K562 (cell line): Measurements from ENCODE around the gene ANKRD23. TPM values are rescaled to one million over a fixed set of nuclear protein-coding genes. Genes with fewer than 3 reads are reported as not detected.
A peak's percentile ranks its signal among the peaks of the same experiment; 100 is the strongest.

Experiments used
- CBFB ChIP-seq: sonication (generic); formaldehyde crosslinking; IDR thresholded peaks from 2 replicates; pipeline ENCODE4 v1.4.0; 2020; ENCODE audit warnings: mild to moderate bottlenecking, missing genetic modification reagents
- CC2D1A ChIP-seq: fragments of 450-650 bp; IDR thresholded peaks from 2 replicates; pipeline ENCODE4 v1.6.1; 2017; ENCODE audit warnings: mild to moderate bottlenecking
- CREBBP ChIP-seq: IDR thresholded peaks from one replicate; pipeline ENCODE4 v1.6.1; 2012; ENCODE audit warnings: low read depth, mild to moderate bottlenecking, control low read depth, inconsistent platforms, low read length
- DLX4 ChIP-seq: fragments of 250-450 bp; sonication (Bioruptor Pico); IDR thresholded peaks from 2 replicates; pipeline ENCODE4 v1.6.1; 2021; ENCODE audit warnings: mild to moderate bottlenecking
- E2F3 ChIP-seq: fragments of 250-450 bp; sonication (Bioruptor Pico); IDR thresholded peaks from 2 replicates; pipeline ENCODE4 v1.4.0; 2020; ENCODE audit warnings: mild to moderate bottlenecking
- ETV1 ChIP-seq: fragments of 450-650 bp; conservative IDR thresholded peaks from 2 replicates; pipeline ENCODE4 v1.6.1; 2016; ENCODE audit warnings: missing genetic modification characterization, control low read depth, low read depth, missing compliant biosample characterization
- FOXP1 ChIP-seq: sonication (generic); formaldehyde crosslinking; IDR thresholded peaks from 2 replicates; pipeline ENCODE4 v1.8.0; 2022; ENCODE audit warnings: mild to moderate bottlenecking, missing genetic modification reagents
- HEY1 ChIP-seq: fragments of 250-450 bp; sonication (Bioruptor Pico); IDR thresholded peaks from 2 replicates; pipeline ENCODE4 v1.5.0; 2020; ENCODE audit warnings: mild to moderate bottlenecking, moderate library complexity, borderline replicate concordance
- IFI16 ChIP-seq: fragments of 250-450 bp; sonication (Bioruptor Pico); IDR thresholded peaks from 2 replicates; pipeline ENCODE4 v2.1.2; 2022; ENCODE audit warnings: mild to moderate bottlenecking, inconsistent platforms
- NFE2 ChIP-seq: IDR thresholded peaks from 2 replicates; pipeline ENCODE4 v1.6.1; 2014; ENCODE audit warnings: antibody characterized with exemption, low read depth
- PCBP2 ChIP-seq: fragments of 200-400 bp; formaldehyde crosslinking; IDR thresholded peaks from 2 replicates; pipeline ENCODE4 v1.6.1; 2018; ENCODE audit warnings: low read length, low read depth, mild to moderate bottlenecking, moderate library complexity; ENCODE audit not compliant: poor library complexity, severe bottlenecking
- PHF8 ChIP-seq: fragments of 200-600 bp; sonication (generic); IDR thresholded peaks from 2 replicates; pipeline ENCODE4 v1.6.1; 2012; ENCODE audit warnings: mixed run types, mild to moderate bottlenecking, inconsistent platforms, low read length, moderate library complexity, borderline replicate concordance
- SFPQ ChIP-seq: fragments of 200-400 bp; formaldehyde crosslinking; IDR thresholded peaks from 2 replicates; pipeline ENCODE4 v1.6.1; 2017; ENCODE audit warnings: mild to moderate bottlenecking, low read depth, low read length, moderate library complexity
- SRF ChIP-seq, 2 experiments: fragments of 250-450, 450-650 bp in 1 of 2; sonication (Bioruptor Pico) in 1 of 2; sonication (generic) in 1 of 2; formaldehyde crosslinking; IDR thresholded peaks; 2 replicates each; pipeline versions ENCODE4 v1.5.0 to v1.5.1; 2020 to 2022; ENCODE audit warnings: mild to moderate bottlenecking in 1 of 2, missing genetic modification reagents in 1 of 2
- ZFX ChIP-seq: sonication (generic); formaldehyde crosslinking; IDR thresholded peaks from 2 replicates; pipeline ENCODE4 v1.8.0; 2022; ENCODE audit warnings: mild to moderate bottlenecking, missing genetic modification reagents, moderate library complexity
- ZNF174 ChIP-seq: fragments of 250-450 bp; sonication (Bioruptor Pico); IDR thresholded peaks from 2 replicates; pipeline ENCODE4 v1.4.0; 2020; ENCODE audit warnings: mild to moderate bottlenecking
- ZNF24 ChIP-seq: fragments of 450-650 bp; IDR thresholded peaks from 2 replicates; pipeline ENCODE4 v1.6.1; 2016
- ZNF282 ChIP-seq: sonication (generic); formaldehyde crosslinking; IDR thresholded peaks from 2 replicates; pipeline ENCODE4 v1.8.1; 2023; ENCODE audit warnings: missing genetic modification reagents
- ZNF518B ChIP-seq: fragments of 250-450 bp; sonication (Bioruptor Pico); IDR thresholded peaks from 2 replicates; pipeline ENCODE4 v1.5.0; 2021; ENCODE audit warnings: mild to moderate bottlenecking, moderate library complexity
- ZNF584 ChIP-seq: fragments of 200-800 bp; sonication (Bioruptor generic); IDR thresholded peaks from 2 replicates; pipeline ENCODE4 v1.6.1; 2016; ENCODE audit warnings: low read depth, mild to moderate bottlenecking, missing genetic modification characterization, missing compliant biosample characterization
- ZNF699 ChIP-seq: fragments of 250-450 bp; sonication (Bioruptor Pico); IDR thresholded peaks from 2 replicates; pipeline ENCODE4 v1.8.0; 2021; ENCODE audit warnings: mild to moderate bottlenecking, moderate library complexity; ENCODE audit not compliant: insufficient replicate concordance
- polyA plus RNA-seq, 8 experiments: library from polyadenylated mRNA; depleted of rRNA in 4 of 8; stranded (reverse) in 5 of 8; unstranded in 3 of 8; fragments of >200 nt; fragmentation: Nextera tagmentation in 2 of 8; fragmentation: Illumina TruSeq in 1 of 8; extraction: Ambion mirVana in 2 of 8; extraction: Trizol in 1 of 8; gene quantifications; 2 replicates each; pipeline versions ENCODE4 v1.2.1 to v1.2.3, GENCODE V29; 2011 to 2014; ENCODE audit warnings: inconsistent platforms in 1 of 8, missing spikeins in 1 of 8
- total RNA-seq, 7 experiments: library from RNA; depleted of rRNA in 6 of 7; stranded (reverse); fragments of >200 nt in 6 of 7; fragmentation: Illumina TruSeq in 2 of 7; extraction: Trizol in 2 of 7; gene quantifications; 2 replicates each; pipeline versions ENCODE4 v1.2.1 to v1.2.3, GENCODE V29; 2011 to 2021; ENCODE audit warnings: low replicate concordance in 1 of 7

Gene ANKRD23
- total and polyA plus RNA-seq, 9 of the 15 experiments (the other 6 are each of a cell fraction or from before 2014, with no cell fraction given), result 0.32 to 4.8 (median 2.8) TPM

GRCh38 chr2:96873651-96874096, 29.9 kb upstream of the ANKRD23 start (continued):
- TF ChIP-seq SFPQ (no peak), ZNF24 (no peak), ETV1 (tag) (0 out of 2 replicates have a peak, but pooled peaks have one; percentile 16), IFI16 (no peak), ZNF282 (CRISPR knock-in tag) (no peak), PHF8 (no peak), DLX4 (no peak), E2F3 (CRISPR knock-in tag) (no peak), ZNF699 (CRISPR knock-in tag) (no peak), CBFB (CRISPR knock-in tag) (no peak), NFE2 (no peak), CC2D1A (no peak), ZNF584 (no peak), SRF (CRISPR knock-in tag; IDR thresholded peaks at IDR 0.05) (0 out of 4 replicates have a peak, but pooled peaks of 1 of the 2 experiments have one; percentile 12), FOXP1 (no peak), CREBBP (no peak), ZNF174 (no peak), ZFX (CRISPR knock-in tag) (no peak), PCBP2 (no peak), HEY1 (CRISPR knock-in tag) (no peak), ZNF518B (no peak)
